HepG2 (cell line): ENCODE results near the gene SMIM44. TPM values are rescaled to one million over a fixed set of nuclear protein-coding genes. Genes with fewer than 3 reads are reported as not detected.

Experiments
- ASH2L ChIP-seq: fragments of 300-600, 200-600 bp; sonication (generic); IDR thresholded peaks from 2 replicates; pipeline ENCODE4 v1.7.0; 2017; ENCODE audit warnings: low read depth, mild to moderate bottlenecking, moderate library complexity, mixed read lengths, low read length; ENCODE audit not compliant: insufficient read length
- ELF4 ChIP-seq: sonication (generic); formaldehyde crosslinking; IDR thresholded peaks from 2 replicates; pipeline ENCODE4 v1.5.0; 2020; ENCODE audit warnings: missing genetic modification reagents, mild to moderate bottlenecking, moderate library complexity, borderline replicate concordance
- ERF ChIP-seq: IDR thresholded peaks from 2 replicates; pipeline ENCODE4 v1.6.1; 2018; ENCODE audit warnings: missing biosample characterization, missing genetic modification reagents
- HMGA1 ChIP-seq: sonication (generic); formaldehyde crosslinking; conservative IDR thresholded peaks from 2 replicates; pipeline ENCODE4 v1.4.0; 2020; ENCODE audit warnings: missing genetic modification reagents
- KLF12 ChIP-seq: sonication (generic); formaldehyde crosslinking; IDR thresholded peaks from 2 replicates; pipeline ENCODE4 v1.4.0; 2020; ENCODE audit warnings: missing genetic modification reagents, borderline replicate concordance
- KLF9 ChIP-seq: IDR thresholded peaks from 2 replicates; pipeline ENCODE4 v1.6.1; 2016; ENCODE audit warnings: low read depth
- MEIS2 ChIP-seq: sonication (generic); formaldehyde crosslinking; IDR thresholded peaks from 2 replicates; pipeline ENCODE4 v1.9.0; 2021; ENCODE audit warnings: mild to moderate bottlenecking, missing genetic modification reagents
- NR2F1 ChIP-seq, 2 experiments: fragments of 450-650 bp in 1 of 2; formaldehyde crosslinking in 1 of 2; IDR thresholded peaks; 2 replicates each; pipeline versions ENCODE4 v1.5.0 to v1.6.1; 2016 to 2020; ENCODE audit warnings: mild to moderate bottlenecking in 1 of 2, missing compliant biosample characterization in 1 of 2, missing genetic modification reagents in 1 of 2, moderate library complexity in 1 of 2
- POGZ ChIP-seq: sonication (generic); formaldehyde crosslinking; IDR thresholded peaks from 2 replicates; pipeline ENCODE4 v1.4.0; 2020; ENCODE audit warnings: mild to moderate bottlenecking, missing genetic modification reagents
- PREB ChIP-seq: sonication (generic); formaldehyde crosslinking; IDR thresholded peaks from 2 replicates; pipeline ENCODE4 v1.4.0; 2020; ENCODE audit warnings: missing genetic modification reagents
- RCOR2 ChIP-seq: IDR thresholded peaks from 2 replicates; pipeline ENCODE4 v1.6.1; 2016; ENCODE audit warnings: missing biosample characterization, missing genetic modification reagents
- RFXAP ChIP-seq: sonication (generic); formaldehyde crosslinking; IDR thresholded peaks from 2 replicates; pipeline ENCODE4 v1.4.0; 2020; ENCODE audit warnings: missing genetic modification reagents, borderline replicate concordance
- SP5 ChIP-seq: IDR thresholded peaks from 2 replicates; pipeline ENCODE4 v1.6.1; 2016; ENCODE audit warnings: low read depth, borderline replicate concordance
- ZMAT3 ChIP-seq: sonication (generic); formaldehyde crosslinking; conservative IDR thresholded peaks from 2 replicates; pipeline ENCODE4 v1.7.0; 2021; ENCODE audit warnings: missing genetic modification reagents
- ZNF143 ChIP-seq: sonication (generic); formaldehyde crosslinking; IDR thresholded peaks from 2 replicates; pipeline ENCODE4 v1.4.0; 2020; ENCODE audit warnings: missing genetic modification reagents
- ZNF280D ChIP-seq: sonication (generic); formaldehyde crosslinking; IDR thresholded peaks from 2 replicates; pipeline ENCODE4 v1.5.1; 2020; ENCODE audit warnings: mild to moderate bottlenecking, missing genetic modification reagents
- ZNF326 ChIP-seq: sonication (generic); formaldehyde crosslinking; IDR thresholded peaks from 2 replicates; pipeline ENCODE4 v1.4.0; 2020; ENCODE audit warnings: missing genetic modification reagents, borderline replicate concordance
- ZNF639 ChIP-seq: conservative IDR thresholded peaks from 2 replicates; pipeline ENCODE4 v1.6.1; 2018; ENCODE audit warnings: missing genetic modification reagents
- ZNF7 ChIP-seq: IDR thresholded peaks from 2 replicates; pipeline ENCODE4 v1.6.1; 2016; ENCODE audit warnings: missing biosample characterization, missing genetic modification reagents
- ZNF768 ChIP-seq: sonication (generic); formaldehyde crosslinking; IDR thresholded peaks from 2 replicates; pipeline ENCODE4 v1.4.0; 2020; ENCODE audit warnings: missing genetic modification reagents
- polyA plus RNA-seq, 8 experiments: library from polyadenylated mRNA; depleted of rRNA in 3 of 8; stranded (reverse) in 7 of 8; unstranded in 1 of 8; fragments of >200 nt; fragmentation: Illumina TruSeq in 4 of 8; extraction: Trizol in 4 of 8; gene quantifications; 2 replicates each; pipeline versions ENCODE4 v1.2.1 to v1.2.3, GENCODE V29; 2011 to 2016; ENCODE audit warnings: low read depth in 4 of 8, missing spikeins in 1 of 8, mixed read lengths in 1 of 8; ENCODE audit not compliant: insufficient read depth in 1 of 8
- total RNA-seq, 5 experiments: library from RNA; depleted of rRNA; stranded (reverse); fragments of >200 nt; fragmentation: Illumina TruSeq; extraction: Trizol; gene quantifications; 2 replicates each; pipeline ENCODE4 v1.2.3, GENCODE V29; 2016; ENCODE audit warnings: low read depth in 1 of 5
- TF ChIP-seq, protein P1 (sequence below): sonication (generic); formaldehyde crosslinking; conservative IDR thresholded peaks from 2 replicates; pipeline ENCODE4 v1.4.0; 2020; ENCODE audit warnings: missing genetic modification reagents
- TF ChIP-seq, protein P2 (sequence below): sonication (generic); formaldehyde crosslinking; IDR thresholded peaks from 2 replicates; pipeline ENCODE4 v1.5.0; 2020; ENCODE audit warnings: missing genetic modification reagents, mild to moderate bottlenecking, borderline replicate concordance

The SMIM44 gene
- total and polyA plus RNA-seq, 2 of the 13 experiments (the other 11 are each of a cell fraction or from before 2014, with no cell fraction given): not detected

- TF ChIP-seq NR2F1 (CRISPR knock-in tag; IDR thresholded peaks at IDR 0.05) (no peak), PREB (CRISPR knock-in tag) (no peak), ZNF768 (CRISPR knock-in tag) (no peak), ZNF639 (CRISPR knock-in tag) (peak; percentile 58; the same call in 1 of the 2 replicates), ZNF326 (no peak), KLF9 (CRISPR knock-in tag) (peak; percentile 91), ERF (CRISPR knock-in tag) (peak; percentile 71), SP5 (CRISPR knock-in tag) (peak; percentile 19; the same call in 1 of the 2 replicates), MEIS2 (CRISPR knock-in tag) (no peak), RCOR2 (CRISPR knock-in tag) (no peak), ELF4 (CRISPR knock-in tag) (0 out of 2 replicates have a peak, but pooled peaks have one; percentile 27), RFXAP (peak; percentile 59; the same call in 1 of the 2 replicates), ZNF7 (no peak), POGZ (CRISPR knock-in tag) (peak; percentile 47; the same call in 1 of the 2 replicates), HMGA1 (CRISPR knock-in tag) (no peak), ASH2L (peak; percentile 33), ZNF280D (no peak), ZMAT3 (CRISPR knock-in tag) (peak; percentile 41; the same call in 1 of the 2 replicates), KLF12 (CRISPR knock-in tag) (peak; percentile 57), ZNF143 (peak; percentile 92)
- TF ChIP-seq, protein P1, sequence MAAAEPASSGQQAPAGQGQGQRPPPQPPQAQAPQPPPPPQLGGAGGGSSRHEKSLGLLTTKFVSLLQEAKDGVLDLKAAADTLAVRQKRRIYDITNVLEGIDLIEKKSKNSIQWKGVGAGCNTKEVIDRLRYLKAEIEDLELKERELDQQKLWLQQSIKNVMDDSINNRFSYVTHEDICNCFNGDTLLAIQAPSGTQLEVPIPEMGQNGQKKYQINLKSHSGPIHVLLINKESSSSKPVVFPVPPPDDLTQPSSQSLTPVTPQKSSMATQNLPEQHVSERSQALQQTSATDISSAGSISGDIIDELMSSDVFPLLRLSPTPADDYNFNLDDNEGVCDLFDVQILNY: peak; percentile 60; the same call in 1 of the 2 replicates
- TF ChIP-seq, protein P2, sequence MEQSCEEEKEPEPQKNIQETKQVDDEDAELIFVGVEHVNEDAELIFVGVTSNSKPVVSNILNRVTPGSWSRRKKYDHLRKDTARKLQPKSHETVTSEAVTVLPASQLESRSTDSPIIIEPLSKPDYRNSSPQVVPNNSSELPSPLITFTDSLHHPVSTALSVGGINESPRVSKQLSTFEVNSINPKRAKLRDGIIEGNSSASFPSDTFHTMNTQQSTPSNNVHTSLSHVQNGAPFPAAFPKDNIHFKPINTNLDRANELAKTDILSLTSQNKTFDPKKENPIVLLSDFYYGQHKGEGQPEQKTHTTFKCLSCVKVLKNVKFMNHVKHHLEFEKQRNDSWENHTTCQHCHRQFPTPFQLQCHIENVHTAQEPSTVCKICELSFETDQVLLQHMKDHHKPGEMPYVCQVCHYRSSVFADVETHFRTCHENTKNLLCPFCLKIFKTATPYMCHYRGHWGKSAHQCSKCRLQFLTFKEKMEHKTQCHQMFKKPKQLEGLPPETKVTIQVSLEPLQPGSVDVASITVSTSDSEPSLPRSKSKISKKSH (CRISPR knock-in tag): 0 out of 2 replicates have a peak, but pooled peaks have one; percentile 46
Observed at GRCh38 chr19:3505598-3506383, 22.6 kb upstream of the SMIM44 start, which contains the start of gene FZR1 (continued).
